Renal cortical epithelial cell (primary cell): Measurements from ENCODE around the gene RTBDN. TPM values are rescaled to one million over a fixed set of nuclear protein-coding genes. Genes with fewer than 3 reads are reported as not detected.

Experiments
- DNase-seq: peaks from one replicate; pipeline ENCODE4 v3.0.0-alpha.2; 2011; ENCODE audit warnings: low read depth
- total RNA-seq: library from RNA; depleted of rRNA; stranded (reverse); fragments of >200 nt; gene quantifications from 2 replicates; pipeline ENCODE4 v1.2.3, GENCODE V29; 2014

Gene RTBDN
- not detected in 2 replicates for total RNA-seq

- no peak for DNase-seq
These were observed at the start of gene RTBDN for GRCh38 chr19:12834566-12834943. Gene RTBDN, minus strand, starts transcription at chr19:12834579. Its CDS starts 4,600 bp downstream, at chr19:12829979.

- DNase-seq, result no peak
These were observed 48.2 kb upstream of the RTBDN start for GRCh38 chr19:12882589-12882988.

- DNase-seq, result peak; percentile 79
These were observed 46.9 kb upstream of the RTBDN start, which contains the start of gene DNASE2 for GRCh38 chr19:12881172-12881808. Gene DNASE2, minus strand, starts transcription at chr19:12881449. Its CDS starts 74 bp downstream, at chr19:12881375.

- DNase-seq, result no peak
These were observed 46.3 kb upstream of the RTBDN start for GRCh38 chr19:12880551-12881171.

- no peak for DNase-seq
These were observed 40.7 kb upstream of the RTBDN start for GRCh38 chr19:12875086-12875485.

GRCh38 chr19:12873891-12874745 is 39.7 kb upstream of the RTBDN start:
- DNase-seq, result no peak

- DNase-seq, result peak; percentile 84
These were observed 38.8 kb upstream of the RTBDN start for GRCh38 chr19:12872941-12873890.

GRCh38 chr19:12872255-12872654 is 37.9 kb upstream of the RTBDN start:
- DNase-seq, result no peak

- DNase-seq, result no peak
These were observed 37.3 kb upstream of the RTBDN start for GRCh38 chr19:12871681-12872080.

- no peak for DNase-seq
These were observed 34.2 kb upstream of the RTBDN start for GRCh38 chr19:12868540-12869112.

- DNase-seq, result peak; percentile 27
These were observed 33.0 kb upstream of the RTBDN start for GRCh38 chr19:12867120-12868099.

- DNase-seq, result no peak
These were observed 32.2 kb upstream of the RTBDN start for GRCh38 chr19:12866416-12867119.

- DNase-seq, result no peak
These were observed 31.5 kb upstream of the RTBDN start for GRCh38 chr19:12865746-12866415.

GRCh38 chr19:12864721-12865715 is 30.6 kb upstream of the RTBDN start:
- DNase-seq, result no peak

- DNase-seq, result no peak
These were observed 29.8 kb upstream of the RTBDN start for GRCh38 chr19:12864143-12864542.

- no peak for DNase-seq
These were observed 25.2 kb upstream of the RTBDN start for GRCh38 chr19:12859546-12859945.
